ENCODE data around the gene PIP5K1C.

Gene PIP5K1C

GRCh38 chr19:3733549-3734309 is 33.5 kb upstream of the PIP5K1C start:
- no peaks in the 10 kb centered on the region for H3K27me3 ChIP-seq (ENCODE audit: control insufficient read depth, insufficient read depth, low read length)
- peaks cover 43% of the 10 kb centered on the region for H3K36me3 ChIP-seq (ENCODE audit: control insufficient read depth, insufficient read depth, low read length)
- H3K4me1 ChIP-seq (ENCODE audit: control insufficient read depth, insufficient read depth, low read length): no peaks in the 10 kb centered on the region
- no peak overlapping the region for H3K9ac ChIP-seq (ENCODE audit: low read depth, low read length)
- H3K4me3 ChIP-seq (ENCODE audit: low read depth, low read length): no peak overlapping the region
- H3K9me3 ChIP-seq (ENCODE audit: control insufficient read depth, insufficient read depth, low read length): no peaks in the 10 kb centered on the region

GRCh38 chr19:3732108-3732507 is 31.8 kb upstream of the PIP5K1C start:
- no peak overlapping the region for H3K4me3 ChIP-seq (ENCODE audit: low read depth, low read length)
- H3K27me3 ChIP-seq (ENCODE audit: control insufficient read depth, insufficient read depth, low read length): no peaks in the 10 kb centered on the region
- H3K9ac ChIP-seq (ENCODE audit: low read depth, low read length): no peak overlapping the region
- H3K4me1 ChIP-seq (ENCODE audit: control insufficient read depth, insufficient read depth, low read length): no peaks in the 10 kb centered on the region
- no peaks in the 10 kb centered on the region for H3K9me3 ChIP-seq (ENCODE audit: control insufficient read depth, insufficient read depth, low read length)
- H3K36me3 ChIP-seq (ENCODE audit: control insufficient read depth, insufficient read depth, low read length): peaks cover 30% of the 10 kb centered on the region

- H3K9ac ChIP-seq (ENCODE audit: low read depth, low read length): no peak overlapping the region
- H3K27me3 ChIP-seq (ENCODE audit: control insufficient read depth, insufficient read depth, low read length): no peaks in the 10 kb centered on the region
- no peaks in the 10 kb centered on the region for H3K9me3 ChIP-seq (ENCODE audit: control insufficient read depth, insufficient read depth, low read length)
- H3K4me1 ChIP-seq (ENCODE audit: control insufficient read depth, insufficient read depth, low read length): peaks cover 2% of the 10 kb centered on the region
- H3K36me3 ChIP-seq (ENCODE audit: control insufficient read depth, insufficient read depth, low read length): peaks cover 17% of the 10 kb centered on the region
- H3K4me3 ChIP-seq (ENCODE audit: low read depth, low read length): no peak overlapping the region
Observed at GRCh38 chr19:3730457-3730958, 30.2 kb upstream of the PIP5K1C start.

DNA sequence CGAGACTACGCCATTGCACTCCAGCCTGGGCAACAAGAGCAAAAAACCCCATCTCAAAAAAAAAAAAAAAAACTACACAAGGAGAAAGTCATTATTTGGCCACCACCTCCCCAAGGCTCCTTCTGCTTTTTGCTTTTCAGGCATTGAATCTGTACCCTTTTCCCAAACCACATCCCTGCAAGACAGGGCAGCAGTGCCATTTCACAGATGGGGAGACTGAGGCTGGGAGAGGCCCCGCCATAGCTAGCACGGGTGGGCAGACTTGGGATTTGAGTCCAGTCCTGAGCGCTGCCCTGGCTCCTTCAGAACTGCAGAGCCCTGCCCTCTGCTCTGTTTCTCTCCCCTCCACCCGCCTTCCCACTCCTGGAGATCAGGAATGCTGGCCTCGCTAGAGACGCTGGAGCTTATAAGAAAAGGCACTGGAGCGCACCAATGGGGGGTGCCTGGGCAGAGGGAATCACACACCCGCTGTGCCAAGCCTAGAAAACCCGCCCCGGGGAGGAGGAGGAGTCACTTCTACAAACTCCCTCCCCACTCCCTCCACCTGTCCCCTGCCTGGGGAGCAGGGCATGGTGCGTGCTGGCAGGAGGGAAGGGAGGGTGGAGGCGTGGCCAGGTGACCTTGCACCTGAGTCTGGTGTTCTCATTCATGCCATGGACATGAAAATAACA is 25.5 kb upstream of the PIP5K1C start:
- Histone ChIP-seq H3K9ac (ENCODE audit: low read depth, low read length) (no peak overlapping the region), H3K9me3 (ENCODE audit: control insufficient read depth, insufficient read depth, low read length) (no peaks in the 10 kb centered on the region), H3K4me3 (ENCODE audit: low read depth, low read length) (no peak overlapping the region), H3K4me1 (ENCODE audit: control insufficient read depth, insufficient read depth, low read length) (peaks cover 7% of the 10 kb centered on the region), H3K36me3 (ENCODE audit: control insufficient read depth, insufficient read depth, low read length) (peaks cover 3% of the 10 kb centered on the region), H3K27me3 (ENCODE audit: control insufficient read depth, insufficient read depth, low read length) (no peaks in the 10 kb centered on the region)

DNA sequence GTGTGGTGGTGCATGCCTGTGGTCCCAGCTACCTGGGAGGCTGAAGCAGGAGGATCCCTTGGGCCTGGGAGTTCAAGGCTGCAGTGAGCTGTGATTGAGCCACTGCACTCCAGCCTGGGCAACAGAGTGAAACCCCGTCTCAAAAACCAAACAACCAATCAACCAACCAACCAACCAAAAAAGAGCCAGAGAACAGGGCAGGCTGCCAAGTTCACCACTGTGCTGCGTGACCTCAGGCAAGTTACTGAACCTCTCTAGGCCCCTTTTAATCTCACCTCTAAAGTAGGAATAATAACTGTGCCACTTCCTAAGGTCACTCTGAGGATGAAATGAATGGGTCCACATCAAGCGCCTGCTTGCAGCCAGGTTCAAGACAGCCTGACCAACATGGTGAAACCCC is 24.9 kb upstream of the PIP5K1C start:
- Histone ChIP-seq H3K36me3 (ENCODE audit: control insufficient read depth, insufficient read depth, low read length) (peaks cover 3% of the 10 kb centered on the region), H3K4me3 (ENCODE audit: low read depth, low read length) (no peak overlapping the region), H3K9me3 (ENCODE audit: control insufficient read depth, insufficient read depth, low read length) (no peaks in the 10 kb centered on the region), H3K9ac (ENCODE audit: low read depth, low read length) (no peak overlapping the region), H3K4me1 (ENCODE audit: control insufficient read depth, insufficient read depth, low read length) (peaks cover 7% of the 10 kb centered on the region), H3K27me3 (ENCODE audit: control insufficient read depth, insufficient read depth, low read length) (no peaks in the 10 kb centered on the region)

DNA sequence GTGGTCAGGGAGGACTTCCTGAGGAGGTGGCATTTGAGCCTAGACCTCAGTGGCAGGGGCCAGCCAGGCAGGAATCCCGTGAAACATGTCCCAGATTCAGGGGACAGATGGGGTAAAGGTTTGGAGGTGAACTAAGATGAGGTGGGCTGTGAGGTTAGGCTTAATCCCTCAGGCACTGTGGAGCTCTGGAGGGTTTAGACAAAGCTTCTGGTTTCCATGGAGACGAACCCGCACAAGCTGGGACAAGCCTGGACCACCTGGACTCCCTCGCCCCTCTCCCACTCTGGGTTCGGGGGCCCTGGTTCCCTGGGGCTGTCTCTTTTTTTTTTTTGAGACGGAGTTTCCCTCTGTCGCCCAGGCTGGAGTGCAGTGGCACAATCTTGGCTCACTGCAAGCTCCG is 23.6 kb upstream of the PIP5K1C start:
- peak overlapping the region; percentile 22 for H3K4me3 ChIP-seq (ENCODE audit: low read depth, low read length)
- H3K36me3 ChIP-seq (ENCODE audit: control insufficient read depth, insufficient read depth, low read length): no peaks in the 10 kb centered on the region
- no peaks in the 10 kb centered on the region for H3K9me3 ChIP-seq (ENCODE audit: control insufficient read depth, insufficient read depth, low read length)
- peaks cover 7% of the 10 kb centered on the region for H3K4me1 ChIP-seq (ENCODE audit: control insufficient read depth, insufficient read depth, low read length)
- no peaks in the 10 kb centered on the region for H3K27me3 ChIP-seq (ENCODE audit: control insufficient read depth, insufficient read depth, low read length)
- H3K9ac ChIP-seq (ENCODE audit: low read depth, low read length): peak overlapping the region; percentile 47

DNA sequence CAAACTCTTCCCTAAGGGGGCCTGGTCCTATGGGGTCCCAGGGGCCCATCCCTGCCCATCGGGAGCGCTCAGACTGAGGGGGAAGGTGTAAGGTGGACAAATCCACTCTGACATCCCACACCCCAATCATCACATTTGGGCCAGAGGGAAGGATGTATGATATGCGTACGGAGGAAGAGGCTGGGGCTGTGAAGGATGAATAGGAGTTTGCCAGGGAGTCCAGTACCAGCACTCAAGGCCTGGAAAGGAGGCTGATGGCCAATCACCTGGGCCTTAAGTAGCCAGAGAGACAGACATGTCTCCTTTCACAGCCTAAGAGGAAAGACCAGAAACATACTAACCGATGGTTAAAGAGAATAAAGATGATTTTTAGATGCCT is 22.8 kb upstream of the PIP5K1C start:
- H3K4me3 ChIP-seq (ENCODE audit: low read depth, low read length): peak overlapping the region; percentile 53
- no peak overlapping the region for H3K9ac ChIP-seq (ENCODE audit: low read depth, low read length)
- no peaks in the 10 kb centered on the region for H3K9me3 ChIP-seq (ENCODE audit: control insufficient read depth, insufficient read depth, low read length)
- H3K4me1 ChIP-seq (ENCODE audit: control insufficient read depth, insufficient read depth, low read length): peaks cover 7% of the 10 kb centered on the region
- H3K27me3 ChIP-seq (ENCODE audit: control insufficient read depth, insufficient read depth, low read length): no peaks in the 10 kb centered on the region
- H3K36me3 ChIP-seq (ENCODE audit: control insufficient read depth, insufficient read depth, low read length): no peaks in the 10 kb centered on the region

GRCh38 chr19:3722443-3723109 is 22.3 kb upstream of the PIP5K1C start:
- no peaks in the 10 kb centered on the region for H3K27me3 ChIP-seq (ENCODE audit: control insufficient read depth, insufficient read depth, low read length)
- no peak overlapping the region for H3K9ac ChIP-seq (ENCODE audit: low read depth, low read length)
- no peaks in the 10 kb centered on the region for H3K36me3 ChIP-seq (ENCODE audit: control insufficient read depth, insufficient read depth, low read length)
- H3K4me1 ChIP-seq (ENCODE audit: control insufficient read depth, insufficient read depth, low read length): peaks cover 7% of the 10 kb centered on the region
- H3K9me3 ChIP-seq (ENCODE audit: control insufficient read depth, insufficient read depth, low read length): no peaks in the 10 kb centered on the region
- peak overlapping the region; percentile 85 for H3K4me3 ChIP-seq (ENCODE audit: low read depth, low read length)

GRCh38 chr19:3721887-3722442 is 21.7 kb upstream of the PIP5K1C start:
- Histone ChIP-seq H3K4me1 (ENCODE audit: control insufficient read depth, insufficient read depth, low read length) (peaks cover 7% of the 10 kb centered on the region), H3K9ac (ENCODE audit: low read depth, low read length) (peak overlapping the region; percentile 12), H3K9me3 (ENCODE audit: control insufficient read depth, insufficient read depth, low read length) (no peaks in the 10 kb centered on the region), H3K4me3 (ENCODE audit: low read depth, low read length) (peak overlapping the region; percentile 85), H3K36me3 (ENCODE audit: control insufficient read depth, insufficient read depth, low read length) (no peaks in the 10 kb centered on the region), H3K27me3 (ENCODE audit: control insufficient read depth, insufficient read depth, low read length) (no peaks in the 10 kb centered on the region)

GRCh38 chr19:3721131-3721886 is 21.0 kb upstream of the PIP5K1C start:
- H3K4me3 ChIP-seq (ENCODE audit: low read depth, low read length): peak overlapping the region; percentile 85

DNA sequence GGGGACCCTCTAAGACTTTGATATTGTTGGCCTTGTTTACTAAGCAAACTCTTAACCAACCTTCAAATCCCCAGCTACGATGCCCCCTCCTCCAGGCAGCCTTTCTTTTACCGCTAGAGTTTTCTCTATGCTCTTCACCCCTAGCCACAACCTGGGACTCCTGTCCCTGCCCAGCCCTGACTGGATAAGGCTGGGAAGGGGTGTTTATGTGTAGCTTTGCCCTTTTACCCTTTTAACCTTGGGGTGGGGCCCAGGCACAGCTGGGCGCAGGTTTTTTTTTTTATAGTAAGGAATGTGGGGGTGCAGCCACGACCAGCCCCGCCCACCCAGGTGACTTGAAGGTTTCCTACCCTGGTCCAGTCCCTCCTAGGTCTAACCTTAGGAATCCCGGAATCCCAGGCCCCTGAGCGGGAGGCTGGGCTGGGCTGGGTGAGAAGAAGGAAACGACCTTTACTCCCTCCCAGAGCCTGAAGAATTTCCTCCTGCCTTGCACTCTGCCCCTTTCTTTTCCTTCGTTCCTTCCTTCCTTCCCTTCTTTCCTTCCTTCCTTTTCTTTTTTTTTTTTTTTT is 20.2 kb upstream of the PIP5K1C start:
- Histone ChIP-seq H3K4me1 (ENCODE audit: control insufficient read depth, insufficient read depth, low read length) (peaks cover 5% of the 10 kb centered on the region), H3K36me3 (ENCODE audit: control insufficient read depth, insufficient read depth, low read length) (no peaks in the 10 kb centered on the region), H3K27me3 (ENCODE audit: control insufficient read depth, insufficient read depth, low read length) (no peaks in the 10 kb centered on the region), H3K4me3 (ENCODE audit: low read depth, low read length) (no peak overlapping the region), H3K9me3 (ENCODE audit: control insufficient read depth, insufficient read depth, low read length) (no peaks in the 10 kb centered on the region), H3K9ac (ENCODE audit: low read depth, low read length) (no peak overlapping the region)

More at GRCh38 chr19:3721131-3721886, 21.0 kb upstream of the PIP5K1C start:
- Histone ChIP-seq H3K4me1 (ENCODE audit: control insufficient read depth, insufficient read depth, low read length) (peaks cover 7% of the 10 kb centered on the region), H3K27me3 (ENCODE audit: control insufficient read depth, insufficient read depth, low read length) (no peaks in the 10 kb centered on the region), H3K9ac (ENCODE audit: low read depth, low read length) (no peak overlapping the region), H3K9me3 (ENCODE audit: control insufficient read depth, insufficient read depth, low read length) (no peaks in the 10 kb centered on the region), H3K36me3 (ENCODE audit: control insufficient read depth, insufficient read depth, low read length) (no peaks in the 10 kb centered on the region)
